Lung (tissue), 12 donors: Measurements from ENCODE around the gene RERE. TPM values are rescaled to one million over a fixed set of nuclear protein-coding genes. Genes with fewer than 3 reads are reported as not detected.
A peak's percentile ranks its signal among the peaks of the same experiment; 100 is the strongest.

Source experiments
- ATAC-seq: fragments of 200-7000 bp; cut with Tn5 transposase; one replicate; pipeline ENCODE4 v1.9.1; 2020; ENCODE audit warnings: moderate number of reproducible peaks; ENCODE audit not compliant: insufficient read depth, low FRiP score
- DNase-seq, 3 donors: peaks; one replicate each; pipeline ENCODE4 v3.0.0-alpha.2; 2013 to 2017
- H3K27ac ChIP-seq, 2 donors: one replicate each; pipeline ENCODE4 v1.5.1; 2013; ENCODE audit warnings: mild to moderate bottlenecking in 2 of 2, moderate library complexity in 2 of 2, control low read depth in 1 of 2, inconsistent platforms in 1 of 2, low read depth in 1 of 2, low read length in 1 of 2
- H3K27me3 ChIP-seq, 3 donors: one replicate each; pipeline ENCODE4 v1.5.1; 2013; ENCODE audit warnings: low read length in 2 of 3; ENCODE audit not compliant: control insufficient read depth in 3 of 3, insufficient read depth in 3 of 3
- H3K36me3 ChIP-seq, 4 donors: one replicate each; pipeline ENCODE4 v1.5.1; 2013; ENCODE audit warnings: low read length in 4 of 4, mild to moderate bottlenecking in 1 of 4, moderate library complexity in 1 of 4; ENCODE audit not compliant: control insufficient read depth in 4 of 4, insufficient read depth in 4 of 4
- H3K4me1 ChIP-seq, 5 donors: one replicate each; pipeline ENCODE4 v1.5.1; 2013; ENCODE audit warnings: low read length in 5 of 5, mild to moderate bottlenecking in 2 of 5, moderate library complexity in 1 of 5; ENCODE audit not compliant: control insufficient read depth in 5 of 5, insufficient read depth in 5 of 5
- H3K4me3 ChIP-seq: one replicate; pipeline ENCODE4 v1.5.1; 2013; ENCODE audit warnings: mild to moderate bottlenecking, control low read depth, moderate library complexity
- H3K9ac ChIP-seq, 2 donors: one replicate each; pipeline ENCODE4 v1.5.1; 2013; ENCODE audit warnings: low read length in 2 of 2, control low read depth in 1 of 2; ENCODE audit not compliant: insufficient read depth in 1 of 2
- H3K9me3 ChIP-seq, 4 donors: one replicate each; pipeline ENCODE4 v1.5.1; 2013; ENCODE audit warnings: low read length in 3 of 4, mild to moderate bottlenecking in 1 of 4, moderate library complexity in 1 of 4; ENCODE audit not compliant: control insufficient read depth in 4 of 4, insufficient read depth in 3 of 4
- CTCF ChIP-seq: IDR thresholded peaks from 2 replicates; pipeline ENCODE4 v1.5.1; 2012; ENCODE audit warnings: mild to moderate bottlenecking; ENCODE audit errors: control extremely low read depth, extremely low read depth
- WGBS, 2 donors: extraction: QIAGEN DNeasy Blood & Tissue Kit; methylation state at CpG; one replicate each; pipeline ENCODE4 v1.1.7; 2013; 5-methylcytosine and 5-hydroxymethylcytosine counted together
- polyA plus RNA-seq, 2 donors: library from polyadenylated mRNA; stranded (reverse); fragments of 200-250 nt; gene quantifications; one replicate each; pipeline ENCODE4 v1.2.1, GENCODE V29; 2013
- total RNA-seq, 2 donors: library from RNA; depleted of rRNA in 1 of 2; stranded (reverse); fragments of >200 nt in 1 of 2; gene quantifications; one replicate each; pipeline ENCODE4 v1.2.1, GENCODE V29; 2014 to 2021
- donor health status: control.
- donor health status: control.
- donor health status: Bipolar disorder and iron deficiency.
- donor health status: healthy.
- donor health status: DM: yes; HTN: yes; CAD: no.

RERE gene
- total and polyA plus RNA-seq, 4 donors = 21.7 to 207 (median 57.5) TPM

GRCh38 chr1:8349473-8349865, 468.0 kb downstream of the RERE start:
- H3K27ac ChIP-seq = no peak overlapping the region

GRCh38 chr1:8348777-8349472, 468.5 kb downstream of the RERE start:
- H3K36me3 ChIP-seq = peaks cover 0 to 10% (median 5%) of the 10 kb centered on the region in 4 donors
- WGBS, 2 donors = 20 to 26% methylated on average over 20 to 21 of the region's 21 CpGs
- peak; percentile 60 for TF ChIP-seq CTCF
- H3K27me3 ChIP-seq = no peaks in the 10 kb centered on the region
- peaks cover 0 to 25% (median under 1%) of the 10 kb centered on the region in 5 donors for H3K4me1 ChIP-seq
- no peak overlapping the region for H3K9ac ChIP-seq
- H3K27ac ChIP-seq = no peak overlapping the region
- no peaks in the 10 kb centered on the region for H3K9me3 ChIP-seq
- DNase-seq = peak; percentile 69 to 75 (median 75)
- H3K4me3 ChIP-seq = no peak overlapping the region
- ATAC-seq = peak; percentile 54

More at GRCh38 chr1:8349473-8349865, 468.0 kb downstream of the RERE start:
- TF ChIP-seq CTCF = no peak
- 81 to 90% methylated on average over 9 of the region's 9 CpGs for WGBS, 2 donors
- Histone ChIP-seq H3K36me3 (peaks cover 0 to 14% (median 8%) of the 10 kb centered on the region in 4 donors), H3K27me3 (no peaks in the 10 kb centered on the region), H3K4me3 (no peak overlapping the region), H3K9me3 (no peaks in the 10 kb centered on the region), H3K9ac (no peak overlapping the region), H3K4me1 (peaks cover 0 to 25% (median 0%) of the 10 kb centered on the region in 5 donors)
- no peak for ATAC-seq
- DNase-seq = no peak

- peaks cover 0 to 26% (median 5%) of the 10 kb centered on the region in 5 donors for H3K4me1 ChIP-seq
- H3K4me3 ChIP-seq = no peak overlapping the region
- H3K27me3 ChIP-seq = no peaks in the 10 kb centered on the region
- H3K36me3 ChIP-seq = peaks cover 0 to 5% (median 1%) of the 10 kb centered on the region in 4 donors
- H3K9ac ChIP-seq = no peak overlapping the region
- DNase-seq (no peak), ATAC-seq (no peak)
- H3K9me3 ChIP-seq = no peaks in the 10 kb centered on the region
- no peak overlapping the region for H3K27ac ChIP-seq
- WGBS, 2 donors = 81 to 87% methylated on average over 21 of the region's 21 CpGs
- TF ChIP-seq CTCF = no peak
Measured at GRCh38 chr1:8348047-8348776, 469.2 kb downstream of the RERE start.
